Measurements from ENCODE around the gene EFR3B.

EFR3B gene

GRCh38 chr2:25177211-25177611 lies 135.3 kb downstream of the EFR3B start:
- no peak for TF ChIP-seq CTCF (conservative IDR thresholded peaks at IDR 0.05; ENCODE audit: low read depth)
- ChIA-PET CTCF (no interaction called here), POLR2A (ENCODE audit: low non-redundant PET) (no interaction called here)
- H3K27ac ChIP-seq, result no peak overlapping the region
- DNase-seq (ENCODE audit: low spot score), result no peak

DNA sequence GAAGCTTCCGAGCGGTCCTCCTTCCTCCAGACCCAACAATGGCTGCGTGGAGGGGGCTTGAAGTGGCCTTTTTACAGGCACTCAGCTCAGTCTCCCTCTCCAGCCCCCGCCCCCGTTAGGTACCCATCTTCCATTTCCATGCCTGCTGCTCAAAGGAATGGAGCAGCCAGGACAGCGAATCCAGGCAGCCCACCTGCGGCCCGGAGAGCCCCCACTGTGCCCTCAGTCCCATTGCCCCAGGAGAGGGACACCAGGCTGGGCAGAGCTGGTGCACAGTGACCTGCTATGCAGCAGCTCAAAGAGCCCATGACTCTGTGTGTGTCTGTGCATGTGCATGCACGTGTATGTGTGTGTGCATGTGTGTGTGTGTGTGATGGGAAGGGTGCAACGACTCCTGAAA lies 137.1 kb downstream of the EFR3B start:
- ChIA-PET POLR2A (ENCODE audit: low non-redundant PET) (no interaction called here), CTCF (no interaction called here)
- TF ChIP-seq CTCF (conservative IDR thresholded peaks at IDR 0.05; ENCODE audit: low read depth), result no peak
- H3K27ac ChIP-seq, result no peak overlapping the region
- DNase-seq (ENCODE audit: low spot score), result no peak

GRCh38 chr2:25184254-25184653 lies 142.4 kb downstream of the EFR3B start:
- ChIA-PET CTCF (interaction anchor here (0.7 to 1.0 kb wide), 3 partner anchors 12 to 291 kb away, joined by 4 to 8 read pairs (median 4); no protein-coding TSS in a partner anchor), POLR2A (ENCODE audit: low non-redundant PET) (no interaction called here)
- no peak overlapping the region for H3K27ac ChIP-seq
- TF ChIP-seq CTCF (conservative IDR thresholded peaks at IDR 0.05; ENCODE audit: low read depth), result no peak
- DNase-seq (ENCODE audit: low spot score), result no peak

- no peak for TF ChIP-seq CTCF (conservative IDR thresholded peaks at IDR 0.05; ENCODE audit: low read depth)
- no peak overlapping the region for H3K27ac ChIP-seq
- no peak for DNase-seq (ENCODE audit: low spot score)
- ChIA-PET CTCF (interaction anchor here (0.6 kb wide), 1 partner anchor 91 kb away, joined by 4 read pairs; no protein-coding TSS in a partner anchor), POLR2A (ENCODE audit: low non-redundant PET) (no interaction called here)
Observed at GRCh38 chr2:25187729-25188350, 146.0 kb downstream of the EFR3B start.

DNA sequence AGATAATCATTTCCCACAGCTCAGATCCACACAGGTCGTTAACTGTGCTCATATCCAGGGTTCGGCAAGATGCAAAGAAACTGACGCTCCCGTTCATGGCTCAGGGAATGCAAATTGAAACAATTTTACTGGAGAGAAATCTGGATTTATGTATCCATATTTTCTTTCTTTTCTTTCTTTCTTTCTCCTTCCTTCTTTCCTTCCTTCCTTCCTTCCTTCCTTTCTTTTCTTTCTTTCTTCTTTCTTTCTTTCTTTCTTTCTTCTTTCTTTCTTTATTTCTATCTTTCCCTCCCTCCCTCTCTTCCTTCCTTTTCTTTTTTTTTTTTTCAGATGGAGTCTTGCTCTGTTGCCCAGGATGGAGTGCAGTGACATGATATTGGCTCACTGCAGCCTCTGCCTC lies 146.5 kb downstream of the EFR3B start:
- H3K27ac ChIP-seq, result no peak overlapping the region
- no peak for DNase-seq (ENCODE audit: low spot score)
- ChIA-PET CTCF (no interaction called here), POLR2A (ENCODE audit: low non-redundant PET) (no interaction called here)
- TF ChIP-seq CTCF (conservative IDR thresholded peaks at IDR 0.05; ENCODE audit: low read depth), result no peak

DNA sequence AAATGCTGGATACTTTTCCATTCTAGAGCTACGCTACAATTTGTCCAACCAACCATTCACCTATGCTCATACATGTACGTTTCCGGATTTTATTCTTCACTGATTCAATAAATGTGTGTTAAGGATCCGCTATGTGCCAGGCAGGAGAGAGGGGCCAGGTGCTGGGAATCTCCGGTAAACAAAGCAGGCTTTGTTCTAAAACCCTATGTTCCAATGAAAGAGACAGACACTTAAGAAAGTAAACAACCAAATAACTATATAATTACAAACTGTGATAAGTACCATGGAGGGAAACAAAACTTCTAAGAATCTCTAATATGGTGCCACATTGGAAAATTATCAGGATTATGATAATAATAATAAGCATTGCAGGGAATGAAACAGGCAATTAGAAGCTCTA lies 148.7 kb downstream of the EFR3B start:
- H3K27ac ChIP-seq, result no peak overlapping the region
- POLR2A ChIA-PET (ENCODE audit: low non-redundant PET), result no interaction called here
- CTCF ChIA-PET, result interaction anchor here (0.6 kb wide), 1 partner anchor 337 kb away, joined by 4 read pairs; no protein-coding TSS in a partner anchor
- TF ChIP-seq CTCF (conservative IDR thresholded peaks at IDR 0.05; ENCODE audit: low read depth), result no peak
- DNase-seq (ENCODE audit: low spot score), result no peak

All from RWPE1 (cell line).